H1 (cell line): ENCODE data around the gene CD200R1L.

ENCODE experiments used
- EGR1 ChIP-seq: IDR thresholded peaks from 2 replicates; pipeline ENCODE4 v1.6.1; 2011; ENCODE audit warnings: low read depth, low read length, borderline replicate concordance
- EZH2 ChIP-seq: fragments of 200-600 bp; sonication (generic); IDR thresholded peaks from 2 replicates; pipeline ENCODE4 v1.7.1; 2012; ENCODE audit warnings: low read depth, mild to moderate bottlenecking, moderate library complexity, low read length, inconsistent platforms; ENCODE audit not compliant: severe bottlenecking
- JUN ChIP-seq: IDR thresholded peaks from 2 replicates; pipeline ENCODE4 v1.6.1; 2011; ENCODE audit warnings: low read depth, mild to moderate bottlenecking, improper control_type of control experiment, low read length
- KDM1A ChIP-seq: fragments of 200-600, 300-600 bp; sonication (generic); IDR thresholded peaks from 2 replicates; pipeline ENCODE4 v1.7.1; 2016; ENCODE audit warnings: mild to moderate bottlenecking, low read length, borderline replicate concordance
- POLR2AphosphoS5 ChIP-seq: IDR thresholded peaks from 2 replicates; pipeline ENCODE4 v1.6.1; 2011; ENCODE audit warnings: low read depth, low read length
- RAD21 ChIP-seq, 2 experiments: IDR thresholded peaks in 1 of 2; conservative IDR thresholded peaks in 1 of 2; 2 replicates each; pipeline ENCODE4 v1.6.1; 2011; ENCODE audit warnings: low read depth in 2 of 2, low read length in 2 of 2, improper control_type of control experiment in 1 of 2, inconsistent platforms in 1 of 2, mild to moderate bottlenecking in 1 of 2, moderate library complexity in 1 of 2
- YY1 ChIP-seq: IDR thresholded peaks from 2 replicates; pipeline ENCODE4 v1.6.1; 2011; ENCODE audit warnings: low read depth, mild to moderate bottlenecking, low read length
- TF ChIP-seq, protein P1 (sequence below), 3 experiments: IDR thresholded peaks; 1 replicate in 2 of 3; 2 replicates in 1 of 3; pipeline versions ENCODE4 v1.5.1 to v1.6.1; 2011; ENCODE audit warnings: low read length in 3 of 3, mild to moderate bottlenecking in 3 of 3, inconsistent platforms in 2 of 3, low read depth in 1 of 3, moderate library complexity in 1 of 3; ENCODE audit not compliant: insufficient read depth in 1 of 3; ENCODE audit errors: control extremely low read depth in 1 of 3

GRCh38 chr3:112855883-112856282, 9.2 kb upstream of the CD200R1L start:
- TF ChIP-seq JUN: no peak
- TF ChIP-seq KDM1A: no peak
- TF ChIP-seq, protein P1, sequence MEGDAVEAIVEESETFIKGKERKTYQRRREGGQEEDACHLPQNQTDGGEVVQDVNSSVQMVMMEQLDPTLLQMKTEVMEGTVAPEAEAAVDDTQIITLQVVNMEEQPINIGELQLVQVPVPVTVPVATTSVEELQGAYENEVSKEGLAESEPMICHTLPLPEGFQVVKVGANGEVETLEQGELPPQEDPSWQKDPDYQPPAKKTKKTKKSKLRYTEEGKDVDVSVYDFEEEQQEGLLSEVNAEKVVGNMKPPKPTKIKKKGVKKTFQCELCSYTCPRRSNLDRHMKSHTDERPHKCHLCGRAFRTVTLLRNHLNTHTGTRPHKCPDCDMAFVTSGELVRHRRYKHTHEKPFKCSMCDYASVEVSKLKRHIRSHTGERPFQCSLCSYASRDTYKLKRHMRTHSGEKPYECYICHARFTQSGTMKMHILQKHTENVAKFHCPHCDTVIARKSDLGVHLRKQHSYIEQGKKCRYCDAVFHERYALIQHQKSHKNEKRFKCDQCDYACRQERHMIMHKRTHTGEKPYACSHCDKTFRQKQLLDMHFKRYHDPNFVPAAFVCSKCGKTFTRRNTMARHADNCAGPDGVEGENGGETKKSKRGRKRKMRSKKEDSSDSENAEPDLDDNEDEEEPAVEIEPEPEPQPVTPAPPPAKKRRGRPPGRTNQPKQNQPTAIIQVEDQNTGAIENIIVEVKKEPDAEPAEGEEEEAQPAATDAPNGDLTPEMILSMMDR (IDR thresholded peaks at IDR 0.05; ENCODE audit: control extremely low read depth in 1 of 3, insufficient read depth in 1 of 3, low read depth in 1 of 3, low read length in 3 of 3): no peak
- TF ChIP-seq RAD21 (IDR thresholded peaks at IDR 0.05 in 1 of 2, conservative IDR thresholded peaks at IDR 0.05 in 1 of 2; ENCODE audit: low read depth in 2 of 2, low read length in 2 of 2): no peak
- TF ChIP-seq EGR1: no peak
- TF ChIP-seq EZH2: no peak
- TF ChIP-seq POLR2AphosphoS5: no peak
- no peak for TF ChIP-seq YY1
